HG03175 (cell line): Measurements from ENCODE around the gene CCL19.

Experiments
- ATAC-seq: cut with Tn5 transposase; IDR thresholded peaks from one replicate; pipeline ENCODE4 v1.9.1; 2021; ENCODE audit warnings: mild to moderate bottlenecking, moderate library complexity; ENCODE audit not compliant: unreplicated experiment

The CCL19 gene

GRCh38 chr9:34701023-34701768 is 10.1 kb upstream of the CCL19 start:
- no peak for ATAC-seq

- no peak for ATAC-seq
Observed at GRCh38 chr9:34694811-34695210, 3.7 kb upstream of the CCL19 start.

- ATAC-seq: no peak
Observed at GRCh38 chr9:34693560-34693959, 2.5 kb upstream of the CCL19 start.

GRCh38 chr9:34691936-34692315 is 850 bp upstream of the CCL19 start:
- no peak for ATAC-seq

- ATAC-seq: no peak
Observed at GRCh38 chr9:34689512-34689911, 1.6 kb downstream of the CCL19 start.

GRCh38 chr9:34689116-34689470 is 2.0 kb downstream of the CCL19 start:
- ATAC-seq: no peak

- ATAC-seq: no peak
Observed at GRCh38 chr9:34688329-34689115, 2.6 kb downstream of the CCL19 start.

GRCh38 chr9:34687276-34688030 is 3.6 kb downstream of the CCL19 start:
- ATAC-seq: no peak

- no peak for ATAC-seq
Observed at GRCh38 chr9:34686732-34687131, 4.3 kb downstream of the CCL19 start.

- ATAC-seq: no peak
Observed at GRCh38 chr9:34686231-34686630, 4.8 kb downstream of the CCL19 start.

GRCh38 chr9:34685591-34685990 is 5.5 kb downstream of the CCL19 start:
- ATAC-seq: no peak

- no peak for ATAC-seq
Observed at GRCh38 chr9:34684816-34685215, 6.3 kb downstream of the CCL19 start.

- ATAC-seq: no peak
Observed at GRCh38 chr9:34684145-34684544, 6.9 kb downstream of the CCL19 start.

GRCh38 chr9:34675869-34676268 is 15.2 kb downstream of the CCL19 start:
- no peak for ATAC-seq

GRCh38 chr9:34675048-34675714 is 15.9 kb downstream of the CCL19 start:
- no peak for ATAC-seq

GRCh38 chr9:34674440-34674839 is 16.6 kb downstream of the CCL19 start:
- ATAC-seq: no peak

- ATAC-seq: no peak
Observed at GRCh38 chr9:34671307-34671706, 19.8 kb downstream of the CCL19 start.

- no peak for ATAC-seq
Observed at GRCh38 chr9:34669809-34670562, 21.1 kb downstream of the CCL19 start.

GRCh38 chr9:34665381-34666250 is 25.5 kb downstream of the CCL19 start:
- ATAC-seq: peak; percentile 73

- peak; percentile 22 for ATAC-seq
Observed at GRCh38 chr9:34665067-34665380, 26.1 kb downstream of the CCL19 start.
